Aortic smooth muscle cell (primary cell): ENCODE data around the gene MME. TPM values are rescaled to one million over a fixed set of nuclear protein-coding genes. Genes with fewer than 3 reads are reported as not detected.

ENCODE experiments used
- total RNA-seq: library from RNA; depleted of rRNA; stranded (reverse); fragments of >200 nt; gene quantifications from 2 replicates; pipeline ENCODE4 v1.2.3, GENCODE V29; 2014

MME gene
- 22.7 and 35.8 TPM in 2 replicates for total RNA-seq

DNA sequence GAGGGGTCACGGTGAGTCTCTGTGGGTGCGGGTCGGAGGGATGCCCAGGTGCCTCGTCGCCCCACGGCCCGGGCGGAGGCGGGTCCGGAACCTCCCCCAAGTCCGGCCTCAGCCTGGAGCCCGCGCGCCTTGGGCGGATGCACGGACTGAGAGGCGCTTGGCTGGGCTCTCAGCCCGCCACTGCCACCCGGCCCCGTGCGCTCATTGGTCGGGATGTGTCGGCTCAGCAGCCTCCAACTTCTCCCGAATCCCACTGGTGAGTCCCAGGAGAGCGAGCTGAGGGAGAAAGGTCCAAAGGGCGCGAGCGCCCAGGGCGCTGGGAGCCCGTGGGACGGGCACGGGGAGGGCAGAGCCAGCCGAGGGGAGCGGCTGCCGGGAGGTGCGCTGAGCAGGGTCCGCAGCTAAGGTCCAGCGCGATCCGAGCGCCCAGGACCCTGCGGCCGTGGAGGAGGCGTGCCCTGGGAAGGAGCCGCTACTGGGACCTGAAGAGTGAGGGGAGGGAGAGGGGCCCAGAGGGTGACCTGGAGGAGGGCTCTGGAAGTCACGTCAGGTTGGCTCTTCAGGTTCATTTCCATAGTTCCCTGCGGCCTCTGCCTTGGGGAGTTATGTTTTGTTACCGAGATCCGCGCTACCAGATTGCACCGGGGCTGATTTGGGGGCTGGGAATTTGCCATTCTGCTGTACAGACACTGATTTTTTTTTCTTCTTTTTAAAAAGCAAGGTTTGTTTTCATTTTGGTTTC, at the start of gene MME:
TSS of gene MME (plus strand) at position 574 of the 742 bp plus-strand sequence. CDS start 3,849 bp downstream, outside the sequence.

Other genes with a start within 250 kb of the MME start
- gene STRIT1, start 213.4 kb downstream of the MME start, total RNA-seq = not detected in 2 replicates